ENCODE results near the gene KLF16. TPM values are rescaled to one million over a fixed set of nuclear protein-coding genes. Genes with fewer than 3 reads are reported as not detected.

The KLF16 gene
- total and polyA plus RNA-seq, 9 of the 15 experiments (the other 6 are each of a cell fraction or from before 2014, with no cell fraction given) = 0.04 to 60.4 (median 6.8) TPM

GRCh38 chr19:1812426-1813191 lies 50.8 kb downstream of the KLF16 start (continued):
- TF ChIP-seq ZBTB40 (IDR thresholded peaks at IDR 0.05) = no peak
- TF ChIP-seq ZBTB40 (CRISPR knock-in tag; IDR thresholded peaks at IDR 0.05) = no peak
- no peak for TF ChIP-seq GATA2 (CRISPR knock-in tag; IDR thresholded peaks at IDR 0.05)
- no peak for TF ChIP-seq DEAF1 (CRISPR knock-in tag; IDR thresholded peaks at IDR 0.05)
- TF ChIP-seq ZNF24 (IDR thresholded peaks at IDR 0.05) = no peak
- no peak for TF ChIP-seq GTF2F1 (IDR thresholded peaks at IDR 0.05; ENCODE audit: low read depth, low read length)
- TF ChIP-seq MAFG (tag; conservative IDR thresholded peaks at IDR 0.05) = no peak
- TF ChIP-seq FOXA1 (IDR thresholded peaks at IDR 0.05; ENCODE audit: borderline replicate concordance) = no peak
- TF ChIP-seq CREB3L1 (IDR thresholded peaks at IDR 0.05; ENCODE audit: borderline replicate concordance, low read depth) = peak; percentile 78; the same call in 1 of the 2 replicates
- TF ChIP-seq HMGN3 (IDR thresholded peaks at IDR 0.05; ENCODE audit: borderline replicate concordance, extremely low read depth, insufficient read length, low read depth, low read length) = peak; percentile 8
- TF ChIP-seq ZFP91 (CRISPR knock-in tag; IDR thresholded peaks at IDR 0.05) = no peak
- no peak for TF ChIP-seq RBM17 (IDR thresholded peaks at IDR 0.05; ENCODE audit: borderline replicate concordance, low read depth, low read length)
- TF ChIP-seq ZNF551 (CRISPR knock-in tag; IDR thresholded peaks at IDR 0.05) = no peak
- no peak for TF ChIP-seq KLF16 (IDR thresholded peaks at IDR 0.05)
